NB4 (cell line): Measurements from ENCODE around the gene CADM1.

ENCODE experiments used
- MYC ChIP-seq: IDR thresholded peaks from 2 replicates; pipeline ENCODE4 v1.6.1; 2011; ENCODE audit warnings: low read depth, low read length
- POLR2A ChIP-seq: IDR thresholded peaks from 2 replicates; pipeline ENCODE4 v1.6.1; 2011; ENCODE audit warnings: mild to moderate bottlenecking; ENCODE audit not compliant: insufficient read length; ENCODE audit errors: extremely low read depth
- TF ChIP-seq, protein P1 (sequence below): IDR thresholded peaks from one replicate; pipeline ENCODE4 v1.5.1; 2012; ENCODE audit warnings: low read depth, low read length
- TF ChIP-seq, protein P2 (sequence below): IDR thresholded peaks from 2 replicates; pipeline ENCODE4 v1.6.1; 2011; ENCODE audit warnings: low read depth, low read length

DNA sequence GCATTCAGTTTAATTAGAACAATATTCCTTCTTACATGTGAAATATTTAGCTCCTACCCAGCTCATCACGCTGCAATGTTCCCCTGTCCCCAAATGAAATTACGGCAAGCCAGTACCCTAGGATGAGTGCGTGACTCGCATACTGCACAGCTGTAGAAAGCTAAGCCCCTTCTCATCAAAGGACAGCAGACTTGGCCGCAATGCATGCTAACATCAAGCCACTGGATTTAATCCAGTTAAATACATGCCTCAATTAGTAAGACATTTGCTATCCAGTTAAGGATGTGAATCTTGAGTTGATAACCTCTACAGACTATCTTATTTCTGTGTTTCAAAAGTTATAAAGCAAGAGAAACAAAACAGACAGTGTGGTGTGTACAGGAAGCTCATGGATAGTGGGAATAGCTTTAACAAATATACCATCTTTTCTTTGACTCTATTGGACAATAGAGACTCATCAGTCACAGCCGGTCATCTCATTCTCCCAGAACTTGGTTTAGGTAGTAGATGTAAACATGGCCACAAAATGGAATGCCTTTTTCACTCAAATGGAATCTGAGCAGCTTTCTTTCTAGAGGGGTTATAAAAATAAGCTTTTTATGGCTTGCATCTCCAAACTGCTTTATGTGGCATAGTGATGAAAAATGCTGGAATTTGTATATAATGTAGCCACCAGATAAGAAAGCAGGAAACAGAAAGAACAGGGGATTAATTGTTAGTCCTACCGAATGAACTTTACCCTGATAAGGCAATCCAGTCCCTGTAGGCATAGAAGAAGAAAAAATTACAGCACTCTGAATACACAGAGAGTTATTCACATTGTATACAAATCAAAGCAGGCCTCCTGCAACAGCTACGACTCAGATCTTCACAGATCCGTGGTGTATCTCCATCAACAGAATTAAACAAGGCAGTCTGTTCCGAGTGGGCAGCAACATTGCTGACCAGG is 224.1 kb downstream of the CADM1 start:
- TF ChIP-seq, protein P1, sequence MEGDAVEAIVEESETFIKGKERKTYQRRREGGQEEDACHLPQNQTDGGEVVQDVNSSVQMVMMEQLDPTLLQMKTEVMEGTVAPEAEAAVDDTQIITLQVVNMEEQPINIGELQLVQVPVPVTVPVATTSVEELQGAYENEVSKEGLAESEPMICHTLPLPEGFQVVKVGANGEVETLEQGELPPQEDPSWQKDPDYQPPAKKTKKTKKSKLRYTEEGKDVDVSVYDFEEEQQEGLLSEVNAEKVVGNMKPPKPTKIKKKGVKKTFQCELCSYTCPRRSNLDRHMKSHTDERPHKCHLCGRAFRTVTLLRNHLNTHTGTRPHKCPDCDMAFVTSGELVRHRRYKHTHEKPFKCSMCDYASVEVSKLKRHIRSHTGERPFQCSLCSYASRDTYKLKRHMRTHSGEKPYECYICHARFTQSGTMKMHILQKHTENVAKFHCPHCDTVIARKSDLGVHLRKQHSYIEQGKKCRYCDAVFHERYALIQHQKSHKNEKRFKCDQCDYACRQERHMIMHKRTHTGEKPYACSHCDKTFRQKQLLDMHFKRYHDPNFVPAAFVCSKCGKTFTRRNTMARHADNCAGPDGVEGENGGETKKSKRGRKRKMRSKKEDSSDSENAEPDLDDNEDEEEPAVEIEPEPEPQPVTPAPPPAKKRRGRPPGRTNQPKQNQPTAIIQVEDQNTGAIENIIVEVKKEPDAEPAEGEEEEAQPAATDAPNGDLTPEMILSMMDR = no peak
- no peak for TF ChIP-seq POLR2A
- TF ChIP-seq, protein P2, sequence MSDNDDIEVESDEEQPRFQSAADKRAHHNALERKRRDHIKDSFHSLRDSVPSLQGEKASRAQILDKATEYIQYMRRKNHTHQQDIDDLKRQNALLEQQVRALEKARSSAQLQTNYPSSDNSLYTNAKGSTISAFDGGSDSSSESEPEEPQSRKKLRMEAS = no peak
- TF ChIP-seq MYC = no peak
